Vagina (tissue), 2 donors: Measurements from ENCODE around the gene EYS. TPM values are rescaled to one million over a fixed set of nuclear protein-coding genes. Genes with fewer than 3 reads are reported as not detected.

ENCODE experiments used
- DNase-seq, 2 donors: peaks; one replicate each; pipeline ENCODE4 v3.0.0-alpha.2; 2017; ENCODE audit errors: extremely low spot score in 2 of 2
- H3K27ac ChIP-seq: fragments of 200-600 bp; sonication (generic); one replicate; pipeline ENCODE4 v1.5.1; 2019
- H3K27me3 ChIP-seq: fragments of 200-600 bp; sonication (generic); one replicate; pipeline ENCODE4 v1.5.1; 2019
- H3K36me3 ChIP-seq, 2 donors: fragments of 200-600 bp; sonication (generic); one replicate each; pipeline ENCODE4 v1.5.1; 2017 to 2019
- H3K4me1 ChIP-seq: fragments of 200-600 bp; sonication (generic); one replicate; pipeline ENCODE4 v1.5.1; 2019
- H3K4me3 ChIP-seq, 2 donors: fragments of 200-600 bp; sonication (generic); 1 replicate in 1 of 2; 2 replicates in 1 of 2; pipeline ENCODE4 v1.5.1; 2016 to 2019
- H3K9me3 ChIP-seq: fragments of 200-600 bp; sonication (generic); one replicate; pipeline ENCODE4 v1.5.1; 2019
- POLR2A ChIP-seq, 2 donors: fragments of 450-650 bp; IDR thresholded peaks; one replicate each; pipeline ENCODE4 v1.6.1; 2017; ENCODE audit warnings: antibody characterized with exemption in 2 of 2, mild to moderate bottlenecking in 2 of 2, moderate library complexity in 2 of 2
- POLR2AphosphoS5 ChIP-seq, 2 donors: sonication (generic); formaldehyde crosslinking; IDR thresholded peaks; one replicate each; pipeline ENCODE4 v1.9.0; 2017; ENCODE audit warnings: antibody characterized with exemption in 2 of 2, mild to moderate bottlenecking in 2 of 2, low read depth in 1 of 2; ENCODE audit not compliant: insufficient read depth in 1 of 2
- intact Hi-C: fragments of 100-400 bp; cut with DNase I; formaldehyde crosslinking; loops from one replicate; pipeline ENCODE4 v1.15.1; 2023
- total RNA-seq: library from RNA; depleted of rRNA; stranded (reverse); fragments of >200 nt; gene quantifications from one replicate; pipeline ENCODE4 v1.2.3, GENCODE V29; 2016
- TF ChIP-seq, protein P1 (sequence below), 3 experiments: fragments of 450-650 bp in 2 of 3; fragments of 200-600 bp in 1 of 3; sonication (generic) in 1 of 3; IDR thresholded peaks; one replicate each; pipeline ENCODE4 v1.5.1; 2017 to 2019; ENCODE audit warnings: antibody characterized with exemption in 3 of 3, mild to moderate bottlenecking in 2 of 3, moderate library complexity in 2 of 3

The EYS gene
- total RNA-seq, 1 donor from 2014 or later: not detected

GRCh38 chr6:64128301-64129024 lies 1578.6 kb downstream of the EYS start:
- no peak for DNase-seq
- no peak overlapping the region for H3K27ac ChIP-seq
- H3K4me1 ChIP-seq: no peaks in the 10 kb centered on the region
- H3K27me3 ChIP-seq: no peaks in the 10 kb centered on the region
- H3K36me3 ChIP-seq: no peaks in the 10 kb centered on the region
- no peaks in the 10 kb centered on the region for H3K9me3 ChIP-seq
- no peak overlapping the region for H3K4me3 ChIP-seq
- intact Hi-C loops: no loop called here
- TF ChIP-seq POLR2AphosphoS5 (IDR thresholded peaks at IDR 0.05; ENCODE audit: insufficient read depth in 1 of 2, low read depth in 1 of 2): no peak
- TF ChIP-seq, protein P1, sequence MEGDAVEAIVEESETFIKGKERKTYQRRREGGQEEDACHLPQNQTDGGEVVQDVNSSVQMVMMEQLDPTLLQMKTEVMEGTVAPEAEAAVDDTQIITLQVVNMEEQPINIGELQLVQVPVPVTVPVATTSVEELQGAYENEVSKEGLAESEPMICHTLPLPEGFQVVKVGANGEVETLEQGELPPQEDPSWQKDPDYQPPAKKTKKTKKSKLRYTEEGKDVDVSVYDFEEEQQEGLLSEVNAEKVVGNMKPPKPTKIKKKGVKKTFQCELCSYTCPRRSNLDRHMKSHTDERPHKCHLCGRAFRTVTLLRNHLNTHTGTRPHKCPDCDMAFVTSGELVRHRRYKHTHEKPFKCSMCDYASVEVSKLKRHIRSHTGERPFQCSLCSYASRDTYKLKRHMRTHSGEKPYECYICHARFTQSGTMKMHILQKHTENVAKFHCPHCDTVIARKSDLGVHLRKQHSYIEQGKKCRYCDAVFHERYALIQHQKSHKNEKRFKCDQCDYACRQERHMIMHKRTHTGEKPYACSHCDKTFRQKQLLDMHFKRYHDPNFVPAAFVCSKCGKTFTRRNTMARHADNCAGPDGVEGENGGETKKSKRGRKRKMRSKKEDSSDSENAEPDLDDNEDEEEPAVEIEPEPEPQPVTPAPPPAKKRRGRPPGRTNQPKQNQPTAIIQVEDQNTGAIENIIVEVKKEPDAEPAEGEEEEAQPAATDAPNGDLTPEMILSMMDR (IDR thresholded peaks at IDR 0.05): no peak
- TF ChIP-seq POLR2A (IDR thresholded peaks at IDR 0.05): no peak

DNA sequence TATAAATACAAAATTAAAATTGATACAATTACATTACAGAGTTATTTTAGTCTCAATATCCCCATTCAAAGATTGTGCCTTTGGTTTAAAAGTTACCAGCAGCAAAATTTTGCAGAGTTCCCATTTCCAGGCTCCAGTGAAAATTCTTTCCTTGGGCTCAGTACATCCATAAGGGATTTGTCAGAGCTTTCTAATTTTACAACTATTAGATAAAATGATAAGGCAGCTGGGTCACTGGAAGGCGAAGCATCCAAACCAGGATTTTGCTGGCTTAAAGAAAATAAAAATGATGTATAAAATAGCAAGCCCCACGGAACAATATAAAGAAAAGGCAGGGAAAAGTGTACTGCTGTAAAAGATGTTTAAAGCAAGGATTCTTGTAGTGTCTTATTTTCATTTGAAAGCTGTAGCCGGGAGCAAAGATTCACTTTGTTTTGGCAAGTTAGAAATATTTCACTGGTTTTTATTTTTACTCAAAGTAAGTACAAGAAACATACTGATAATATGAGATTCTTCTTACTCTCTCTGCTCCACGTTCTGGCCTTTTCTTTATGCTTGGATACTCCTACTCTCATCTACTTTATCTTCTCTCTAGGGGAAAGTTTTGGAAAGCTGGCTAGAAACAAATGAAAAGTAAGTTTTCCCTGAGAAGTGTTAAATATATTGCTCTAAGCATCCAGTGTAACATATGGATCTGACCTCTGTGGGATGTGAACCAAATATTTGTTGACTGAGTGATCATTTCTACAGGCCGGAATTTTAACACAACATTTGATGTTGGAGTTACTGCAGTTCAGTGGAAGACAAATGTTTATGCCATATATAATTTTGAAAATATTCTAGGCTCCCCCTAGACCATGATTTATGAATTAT lies 1583.0 kb downstream of the EYS start:
- H3K4me3 ChIP-seq: no peak overlapping the region
- no peaks in the 10 kb centered on the region for H3K4me1 ChIP-seq
- no peaks in the 10 kb centered on the region for H3K36me3 ChIP-seq
- H3K27ac ChIP-seq: no peak overlapping the region
- H3K27me3 ChIP-seq: no peaks in the 10 kb centered on the region
- DNase-seq: no peak
- no peaks in the 10 kb centered on the region for H3K9me3 ChIP-seq
- TF ChIP-seq POLR2A (IDR thresholded peaks at IDR 0.05) (no peak), POLR2AphosphoS5 (IDR thresholded peaks at IDR 0.05; ENCODE audit: insufficient read depth in 1 of 2, low read depth in 1 of 2) (no peak)
- TF ChIP-seq, protein P1 (IDR thresholded peaks at IDR 0.05): no peak
- intact Hi-C loops: no loop called here

DNA sequence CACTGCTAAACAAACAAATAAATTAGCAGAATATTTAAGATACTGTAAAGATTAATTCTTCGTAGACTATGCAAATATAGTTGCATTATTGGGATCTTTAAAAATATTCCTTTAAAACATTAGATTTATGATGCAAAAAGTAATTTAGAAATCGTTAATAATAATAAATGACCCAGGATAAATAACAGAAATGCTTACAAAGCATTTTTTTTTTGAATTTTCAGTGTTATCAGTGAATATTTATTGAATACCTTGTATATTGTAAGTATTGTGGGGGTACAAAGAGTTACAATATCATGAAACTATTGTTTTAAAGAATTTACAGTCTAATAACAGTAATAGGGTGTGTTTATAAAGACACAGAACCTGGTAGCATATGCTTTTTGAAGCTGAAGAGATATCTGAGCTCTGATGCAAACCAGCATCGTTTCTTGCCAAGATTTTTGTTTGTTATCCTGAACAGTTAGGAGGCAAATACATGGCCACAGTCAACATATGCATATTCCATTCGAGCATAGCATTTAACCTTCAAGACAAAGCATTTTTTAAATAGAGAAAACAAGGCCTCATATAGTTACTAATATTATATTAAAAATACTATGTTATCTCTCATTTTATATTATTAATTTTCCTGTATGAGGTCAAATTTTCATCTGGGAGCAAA lies 1584.2 kb downstream of the EYS start:
- H3K27ac ChIP-seq: no peak overlapping the region
- H3K9me3 ChIP-seq: no peaks in the 10 kb centered on the region
- H3K36me3 ChIP-seq: no peaks in the 10 kb centered on the region
- TF ChIP-seq POLR2A (IDR thresholded peaks at IDR 0.05) (no peak), POLR2AphosphoS5 (IDR thresholded peaks at IDR 0.05; ENCODE audit: insufficient read depth in 1 of 2, low read depth in 1 of 2) (no peak)
- TF ChIP-seq, protein P1 (IDR thresholded peaks at IDR 0.05): no peak
- DNase-seq: no peak
- no peak overlapping the region for H3K4me3 ChIP-seq
- intact Hi-C loops: no loop called here
- no peaks in the 10 kb centered on the region for H3K4me1 ChIP-seq
- no peaks in the 10 kb centered on the region for H3K27me3 ChIP-seq

GRCh38 chr6:64121011-64121565 lies 1585.9 kb downstream of the EYS start:
- Histone ChIP-seq H3K27ac (no peak overlapping the region), H3K9me3 (no peaks in the 10 kb centered on the region), H3K4me1 (no peaks in the 10 kb centered on the region), H3K4me3 (no peak overlapping the region), H3K27me3 (no peaks in the 10 kb centered on the region), H3K36me3 (no peaks in the 10 kb centered on the region)
- intact Hi-C loops: no loop called here
- no peak for DNase-seq
- TF ChIP-seq POLR2AphosphoS5 (IDR thresholded peaks at IDR 0.05; ENCODE audit: insufficient read depth in 1 of 2, low read depth in 1 of 2) (no peak), POLR2A (IDR thresholded peaks at IDR 0.05) (no peak)
- TF ChIP-seq, protein P1 (IDR thresholded peaks at IDR 0.05): no peak
